ENCODE measurements around the gene GRIK1.

The GRIK1 gene

GRCh38 chr21:29718081-29718815, 221.5 kb downstream of the GRIK1 start:
- DNase-seq (ENCODE audit: low spot score), result peak; percentile 9

GRCh38 chr21:29717659-29718058, 222.1 kb downstream of the GRIK1 start:
- DNase-seq (ENCODE audit: low spot score), result no peak

- no peak for DNase-seq (ENCODE audit: low spot score)
These were observed 223.0 kb downstream of the GRIK1 start for GRCh38 chr21:29716753-29717152.

- no peak for DNase-seq (ENCODE audit: low spot score)
These were observed 224.7 kb downstream of the GRIK1 start for GRCh38 chr21:29715089-29715488.

- no peak for DNase-seq (ENCODE audit: low spot score)
These were observed 227.0 kb downstream of the GRIK1 start for GRCh38 chr21:29712818-29713217.

GRCh38 chr21:29711236-29711635, 228.6 kb downstream of the GRIK1 start:
- DNase-seq (ENCODE audit: low spot score), result no peak

- DNase-seq (ENCODE audit: low spot score), result no peak
These were observed 229.3 kb downstream of the GRIK1 start for GRCh38 chr21:29710498-29710897.

- DNase-seq (ENCODE audit: low spot score), result no peak
These were observed 231.4 kb downstream of the GRIK1 start for GRCh38 chr21:29708401-29708800.

GRCh38 chr21:29704719-29705118, 235.1 kb downstream of the GRIK1 start:
- DNase-seq (ENCODE audit: low spot score), result no peak

GRCh38 chr21:29701676-29702075, 238.1 kb downstream of the GRIK1 start:
- no peak for DNase-seq (ENCODE audit: low spot score)

- no peak for DNase-seq (ENCODE audit: low spot score)
These were observed 242.1 kb downstream of the GRIK1 start for GRCh38 chr21:29697555-29698193.

- DNase-seq (ENCODE audit: low spot score), result no peak
These were observed 242.9 kb downstream of the GRIK1 start for GRCh38 chr21:29696937-29697336.

- no peak for DNase-seq (ENCODE audit: low spot score)
These were observed 247.9 kb downstream of the GRIK1 start for GRCh38 chr21:29691616-29692491.

- DNase-seq (ENCODE audit: low spot score), result no peak
These were observed 250.0 kb downstream of the GRIK1 start for GRCh38 chr21:29689753-29690152.

- DNase-seq (ENCODE audit: low spot score), result no peak
These were observed 255.7 kb downstream of the GRIK1 start for GRCh38 chr21:29684106-29684505.

GRCh38 chr21:29682800-29683199, 257.0 kb downstream of the GRIK1 start:
- no peak for DNase-seq (ENCODE audit: low spot score)

GRCh38 chr21:29680273-29680672, 259.5 kb downstream of the GRIK1 start:
- no peak for DNase-seq (ENCODE audit: low spot score)

- no peak for DNase-seq (ENCODE audit: low spot score)
These were observed 261.2 kb downstream of the GRIK1 start for GRCh38 chr21:29678626-29679025.

GRCh38 chr21:29677326-29677725, 262.5 kb downstream of the GRIK1 start:
- no peak for DNase-seq (ENCODE audit: low spot score)

- no peak for DNase-seq (ENCODE audit: low spot score)
These were observed 263.4 kb downstream of the GRIK1 start for GRCh38 chr21:29676395-29676794.

GRCh38 chr21:29675451-29675850, 264.3 kb downstream of the GRIK1 start:
- no peak for DNase-seq (ENCODE audit: low spot score)

GRCh38 chr21:29674343-29674742, 265.5 kb downstream of the GRIK1 start:
- DNase-seq (ENCODE audit: low spot score), result no peak

- DNase-seq (ENCODE audit: low spot score), result no peak
These were observed 266.6 kb downstream of the GRIK1 start for GRCh38 chr21:29673096-29673610.

Data from kidney capillary endothelial cell (primary cell).